ENCODE measurements around the gene TCN2.

TCN2 gene

GRCh38 chr22:30662040-30662439, 55.1 kb downstream of the TCN2 start:
- no peak overlapping the region for H3K4me3 ChIP-seq (ENCODE audit: low read depth, low read length)
- TF ChIP-seq, protein P1, sequence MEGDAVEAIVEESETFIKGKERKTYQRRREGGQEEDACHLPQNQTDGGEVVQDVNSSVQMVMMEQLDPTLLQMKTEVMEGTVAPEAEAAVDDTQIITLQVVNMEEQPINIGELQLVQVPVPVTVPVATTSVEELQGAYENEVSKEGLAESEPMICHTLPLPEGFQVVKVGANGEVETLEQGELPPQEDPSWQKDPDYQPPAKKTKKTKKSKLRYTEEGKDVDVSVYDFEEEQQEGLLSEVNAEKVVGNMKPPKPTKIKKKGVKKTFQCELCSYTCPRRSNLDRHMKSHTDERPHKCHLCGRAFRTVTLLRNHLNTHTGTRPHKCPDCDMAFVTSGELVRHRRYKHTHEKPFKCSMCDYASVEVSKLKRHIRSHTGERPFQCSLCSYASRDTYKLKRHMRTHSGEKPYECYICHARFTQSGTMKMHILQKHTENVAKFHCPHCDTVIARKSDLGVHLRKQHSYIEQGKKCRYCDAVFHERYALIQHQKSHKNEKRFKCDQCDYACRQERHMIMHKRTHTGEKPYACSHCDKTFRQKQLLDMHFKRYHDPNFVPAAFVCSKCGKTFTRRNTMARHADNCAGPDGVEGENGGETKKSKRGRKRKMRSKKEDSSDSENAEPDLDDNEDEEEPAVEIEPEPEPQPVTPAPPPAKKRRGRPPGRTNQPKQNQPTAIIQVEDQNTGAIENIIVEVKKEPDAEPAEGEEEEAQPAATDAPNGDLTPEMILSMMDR (IDR thresholded peaks at IDR 0.05; ENCODE audit: borderline replicate concordance, insufficient read depth, low read depth, low read length): no peak

DNA sequence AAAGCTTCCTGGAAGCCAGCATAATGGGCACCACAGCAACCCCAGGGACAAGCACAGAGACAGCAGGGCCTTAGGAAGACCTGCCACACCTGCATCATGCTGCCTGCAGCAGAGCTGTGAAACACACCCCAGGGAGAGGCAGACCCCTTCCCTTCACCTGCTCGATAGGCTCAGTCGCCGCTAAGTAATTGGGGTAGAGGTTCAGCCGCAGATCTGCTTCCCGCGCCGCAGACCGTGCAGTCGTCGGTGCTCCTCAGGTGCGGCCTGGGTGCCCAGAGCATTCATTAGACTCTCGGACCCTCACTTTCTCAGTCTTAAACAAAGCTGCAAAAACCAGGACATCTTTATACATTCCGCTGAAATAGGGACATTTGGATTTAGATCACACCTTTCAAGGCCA, 57.8 kb downstream of the TCN2 start:
- no peak overlapping the region for H3K4me3 ChIP-seq (ENCODE audit: low read depth, low read length)
- TF ChIP-seq, protein P1 (IDR thresholded peaks at IDR 0.05; ENCODE audit: borderline replicate concordance, insufficient read depth, low read depth, low read length): no peak

GRCh38 chr22:30665266-30665665, 58.3 kb downstream of the TCN2 start:
- H3K4me3 ChIP-seq (ENCODE audit: low read depth, low read length): no peak overlapping the region
- TF ChIP-seq, protein P1 (IDR thresholded peaks at IDR 0.05; ENCODE audit: borderline replicate concordance, insufficient read depth, low read depth, low read length): no peak

- no peak overlapping the region for H3K4me3 ChIP-seq (ENCODE audit: low read depth, low read length)
- TF ChIP-seq, protein P1 (IDR thresholded peaks at IDR 0.05; ENCODE audit: borderline replicate concordance, insufficient read depth, low read depth, low read length): no peak
Measured at GRCh38 chr22:30665786-30666185, 58.8 kb downstream of the TCN2 start.

GRCh38 chr22:30667107-30667493, 60.1 kb downstream of the TCN2 start:
- TF ChIP-seq, protein P1 (IDR thresholded peaks at IDR 0.05; ENCODE audit: borderline replicate concordance, insufficient read depth, low read depth, low read length): no peak
- H3K4me3 ChIP-seq (ENCODE audit: low read depth, low read length): peak overlapping the region; percentile 85

DNA sequence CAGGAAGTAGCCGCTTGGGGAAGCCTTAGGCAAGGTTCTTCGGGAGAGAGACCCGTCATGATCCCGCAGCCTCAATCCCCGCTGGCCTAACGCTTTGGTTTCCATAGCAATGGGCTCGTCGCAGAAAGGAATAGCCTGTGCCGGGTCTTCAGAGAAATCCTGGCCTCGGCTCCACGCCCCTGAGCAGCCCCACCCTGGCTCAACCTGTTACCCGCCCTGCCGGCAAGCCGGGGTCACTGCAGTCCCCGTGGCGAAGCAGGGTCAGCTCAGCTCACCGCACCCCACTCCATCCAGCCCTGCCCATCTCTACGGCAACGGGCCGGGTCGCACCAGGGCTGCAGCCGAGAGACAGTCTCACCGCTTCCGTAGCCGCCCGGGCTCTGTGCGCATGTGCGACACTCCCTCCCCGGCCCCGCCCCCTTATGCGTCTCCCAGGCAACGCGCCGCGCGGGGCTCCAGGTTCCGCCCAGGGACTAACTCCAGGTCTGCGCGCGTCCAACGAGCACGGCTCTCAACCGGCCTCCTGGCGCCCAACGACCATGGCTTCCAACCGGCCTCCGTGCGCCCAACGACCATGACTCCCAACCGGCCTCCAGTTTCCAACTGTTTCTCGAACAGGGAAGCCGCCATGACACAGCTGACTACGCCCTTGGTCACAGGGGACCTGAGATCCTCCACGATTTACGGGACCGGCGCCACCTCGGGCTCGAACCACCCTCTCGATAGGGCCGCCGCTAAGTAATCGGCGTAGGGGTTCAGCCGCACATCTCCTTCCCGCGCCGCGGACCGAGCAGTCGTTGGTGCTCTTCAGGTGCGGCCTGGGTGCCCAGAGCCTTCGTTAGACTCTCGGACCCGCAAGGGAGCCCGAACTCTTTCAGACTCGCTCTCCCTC, 60.8 kb downstream of the TCN2 start, which contains the start of gene DUSP18:
Gene DUSP18 (minus strand): TSS at position 382 of the 892 bp plus-strand sequence. CDS start 3,872 bp downstream, outside the sequence.
- TF ChIP-seq, protein P1 (IDR thresholded peaks at IDR 0.05; ENCODE audit: borderline replicate concordance, insufficient read depth, low read depth, low read length): peak; percentile 33; the same call in 1 of the 2 replicates
- peak within 1 kb of the TSS; percentile 85 for H3K4me3 ChIP-seq (ENCODE audit: low read depth, low read length)

DNA sequence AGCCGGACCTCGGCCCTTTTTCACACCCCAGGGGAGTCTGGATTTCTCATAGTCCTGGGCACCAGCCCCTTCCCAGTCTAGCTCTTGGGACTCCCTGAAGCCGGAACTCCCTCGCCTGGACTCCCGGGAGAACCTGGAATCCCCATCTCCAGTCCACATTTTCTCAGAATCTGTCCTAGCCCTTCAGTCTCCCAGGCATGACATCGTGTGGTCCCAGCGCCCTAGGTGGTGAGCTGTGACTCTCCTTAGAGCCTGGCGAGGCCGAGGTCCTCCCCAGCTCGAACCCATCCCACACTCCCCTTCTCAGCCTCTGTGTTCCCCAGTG, 61.4 kb downstream of the TCN2 start:
- H3K4me3 ChIP-seq (ENCODE audit: low read depth, low read length): peak overlapping the region; percentile 85
- TF ChIP-seq, protein P1 (IDR thresholded peaks at IDR 0.05; ENCODE audit: borderline replicate concordance, insufficient read depth, low read depth, low read length): no peak

Data from GM12875 (cell line).